ENCODE data around the gene PTPA. TPM values are rescaled to one million over a fixed set of nuclear protein-coding genes. Genes with fewer than 3 reads are reported as not detected.
"Not testable (repeated sequence)": the region's sequence is repeated elsewhere in the genome, so short reads cannot be mapped to it uniquely, and the experiment has no call there.

Gene PTPA
- total and polyA plus RNA-seq, 11 donors: 96.0 to 212 (median 172) TPM

GRCh38 chr9:129111528-129112151 is 425 bp downstream of the PTPA start:
- WGBS, 4 donors: 1% methylated on average over 37 of the region's 37 CpGs
- peak overlapping the region; percentile 91 to 100 (median 97) for H3K27ac ChIP-seq
- intact Hi-C loops (cut with DNase I): loop anchor here in 2 of 10 donors (5.0 kb wide), 2 partner anchors 84 to 1601 kb away; partner anchors contain the start of gene SH3GLB2 (in 1 of the 2)
- H3K9me3 ChIP-seq: no peaks in the 10 kb centered on the region
- H3K27me3 ChIP-seq: no peaks in the 10 kb centered on the region
- peak overlapping the region; percentile 65 to 100 (median 88) for H3K4me3 ChIP-seq
- H3K4me1 ChIP-seq: peaks cover 0 to 51% (median 26%) of the 10 kb centered on the region in 12 donors
- DNase-seq (peak in 2 of 5 donors; percentile 47 to 50), ATAC-seq (peak; percentile 4 to 10 (median 8))
- no peak for TF ChIP-seq CTCF (IDR thresholded peaks at IDR 0.05)
- TF ChIP-seq POLR2A (IDR thresholded peaks at IDR 0.05): no peak
- H3K36me3 ChIP-seq: peaks cover 0 to 16% (median 13%) of the 10 kb centered on the region in 9 donors

GRCh38 chr9:129112526-129112925 is 1.3 kb downstream of the PTPA start:
- not testable (repeated sequence) for DNase-seq, ATAC-seq, H3K36me3 ChIP-seq, H3K27me3 ChIP-seq, H3K9me3 ChIP-seq
- Histone ChIP-seq H3K4me1 (peaks cover 0 to 51% (median 26%) of the 10 kb centered on the region in 12 donors), H3K27ac (peak overlapping the region in 1 of 12 donors; percentile 97), H3K4me3 (peak overlapping the region in 8 of 12 donors; percentile 77 to 100 (median 88))
- intact Hi-C loops (cut with DNase I): loop anchor here in 2 of 10 donors (5.0 kb wide), 2 partner anchors 85 to 1600 kb away; partner anchors contain the start of gene SH3GLB2 (in 1 of the 2)
- WGBS, 4 donors: 94 to 97% (median 94%) methylated on average over 17 of the region's 17 CpGs

GRCh38 chr9:129113645-129114304 is 2.6 kb downstream of the PTPA start:
- Histone ChIP-seq H3K27me3 (no peaks in the 10 kb centered on the region), H3K36me3 (no peaks in the 10 kb centered on the region), H3K9me3 (no peaks in the 10 kb centered on the region), H3K27ac (peak overlapping the region in 1 of 12 donors; percentile 82), H3K4me3 (no peak overlapping the region), H3K4me1 (peaks cover 0 to 51% (median 26%) of the 10 kb centered on the region in 12 donors)
- ATAC-seq: no peak
- 88 to 93% (median 90%) methylated on average over 17 of the region's 17 CpGs for WGBS, 4 donors
- no peak for DNase-seq
- intact Hi-C loops (cut with DNase I): loop anchor here in 2 of 10 donors (5.0 kb wide), 2 partner anchors 86 to 1599 kb away; partner anchors contain the start of gene SH3GLB2 (in 1 of the 2)
- TF ChIP-seq CTCF (IDR thresholded peaks at IDR 0.05): no peak
- TF ChIP-seq POLR2A (IDR thresholded peaks at IDR 0.05): no peak

GRCh38 chr9:129118799-129119198 is 7.6 kb downstream of the PTPA start:
- Histone ChIP-seq H3K27ac (no peak overlapping the region), H3K9me3 (no peaks in the 10 kb centered on the region), H3K4me1 (peaks cover 0 to 20% (median 6%) of the 10 kb centered on the region in 12 donors), H3K36me3 (peaks cover 0 to 39% (median 24%) of the 10 kb centered on the region in 9 donors), H3K4me3 (no peak overlapping the region), H3K27me3 (no peaks in the 10 kb centered on the region)
- ATAC-seq (no peak), DNase-seq (no peak)
- intact Hi-C loops (cut with DNase I): no loop called here
- 74 to 83% (median 76%) methylated on average over 4 of the region's 4 CpGs for WGBS, 4 donors
- TF ChIP-seq CTCF (IDR thresholded peaks at IDR 0.05) (no peak), POLR2A (IDR thresholded peaks at IDR 0.05) (no peak)

Measured in heart left ventricle (tissue), 16 donors.